Measurements from ENCODE around the gene LRBA.
"Not testable (repeated sequence)": the region's sequence is repeated elsewhere in the genome, so short reads cannot be mapped to it uniquely, and the experiment has no call there.

LRBA gene

DNA sequence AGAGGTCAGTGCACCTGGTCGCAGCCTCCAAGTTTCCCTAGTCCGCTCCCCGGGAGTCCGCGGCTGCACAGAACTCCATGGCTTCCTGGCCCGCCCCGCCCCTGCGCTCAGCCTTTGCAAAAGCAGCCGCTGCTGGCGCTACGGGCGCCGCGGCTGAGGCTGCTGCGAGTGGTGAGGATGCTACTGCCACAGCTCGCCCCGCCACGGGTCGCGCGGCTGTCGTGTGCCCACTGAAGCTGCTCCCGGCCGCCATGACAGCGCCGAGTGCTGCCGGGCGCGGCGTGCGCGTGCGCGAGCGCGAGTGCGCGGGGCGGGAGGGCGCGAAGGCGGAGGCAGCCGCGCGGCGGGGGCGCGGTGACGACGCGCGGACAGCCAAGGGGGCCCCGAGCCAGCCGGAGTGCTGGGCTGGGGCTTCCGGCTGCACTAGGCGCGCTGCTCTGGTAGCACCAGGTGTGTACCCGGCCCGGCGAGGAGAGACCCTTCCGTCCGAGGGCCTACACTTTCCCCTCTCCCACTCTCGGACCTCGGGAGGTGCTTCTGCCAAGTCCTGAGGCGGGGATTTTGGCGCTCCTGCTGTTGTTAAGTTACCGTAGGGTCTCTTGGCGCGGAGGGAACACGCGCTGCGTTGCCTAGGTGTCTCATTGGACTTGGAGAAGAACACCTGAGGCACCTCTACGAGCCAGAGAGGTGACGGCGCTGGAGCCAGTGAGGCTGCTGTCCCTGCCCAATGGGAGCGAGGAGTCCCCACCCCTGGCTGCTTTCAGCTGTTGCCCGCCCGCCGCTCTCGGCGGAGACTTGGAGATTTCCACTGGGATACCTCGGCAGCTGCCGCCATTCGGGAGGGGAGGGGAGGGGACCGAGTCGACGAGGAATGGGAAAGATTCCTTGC, 619 bp upstream of the LRBA start:
- DNase-seq (ENCODE audit: low read depth in 2 of 2) = peak; percentile 55 to 74

DNA sequence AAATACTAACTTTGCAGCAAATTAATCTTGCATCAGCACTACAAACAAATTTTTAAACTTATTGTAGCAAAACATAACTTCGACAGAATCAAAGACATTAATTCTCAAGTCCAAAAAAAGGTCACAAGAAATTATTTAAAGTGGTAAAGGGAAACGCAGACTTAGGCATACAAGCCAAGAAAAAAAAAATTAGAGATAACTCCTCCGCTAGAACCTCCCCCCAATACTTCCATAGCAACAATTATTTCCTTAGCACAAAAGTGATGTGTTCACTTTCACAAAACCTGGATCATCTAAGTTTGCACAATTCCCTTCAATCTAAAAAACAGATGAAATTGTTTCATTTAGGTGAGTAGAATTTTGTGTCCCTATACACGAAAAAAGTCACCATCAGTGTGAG, 1.1 kb downstream of the LRBA start:
- no peak for DNase-seq (ENCODE audit: low read depth in 2 of 2)

DNA sequence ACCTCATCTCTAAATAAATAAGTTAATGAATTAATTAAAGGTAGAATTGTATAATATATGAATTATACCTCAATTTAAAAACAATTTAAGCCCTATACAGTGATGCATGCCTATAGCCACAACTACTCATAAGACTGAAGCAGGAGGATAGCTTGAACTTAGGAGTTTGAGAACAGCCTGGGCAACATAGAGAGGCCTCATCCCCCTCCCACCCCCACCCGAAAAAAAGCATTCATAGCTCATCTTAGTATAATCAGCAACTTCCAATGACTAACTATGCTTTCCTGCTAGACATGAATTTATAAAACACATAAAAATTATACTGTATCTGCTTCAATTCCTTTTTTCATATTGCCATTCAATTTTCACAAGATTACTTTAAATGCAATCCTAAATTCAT, 1.6 kb downstream of the LRBA start:
- DNase-seq (ENCODE audit: low read depth in 2 of 2) = no peak

DNA sequence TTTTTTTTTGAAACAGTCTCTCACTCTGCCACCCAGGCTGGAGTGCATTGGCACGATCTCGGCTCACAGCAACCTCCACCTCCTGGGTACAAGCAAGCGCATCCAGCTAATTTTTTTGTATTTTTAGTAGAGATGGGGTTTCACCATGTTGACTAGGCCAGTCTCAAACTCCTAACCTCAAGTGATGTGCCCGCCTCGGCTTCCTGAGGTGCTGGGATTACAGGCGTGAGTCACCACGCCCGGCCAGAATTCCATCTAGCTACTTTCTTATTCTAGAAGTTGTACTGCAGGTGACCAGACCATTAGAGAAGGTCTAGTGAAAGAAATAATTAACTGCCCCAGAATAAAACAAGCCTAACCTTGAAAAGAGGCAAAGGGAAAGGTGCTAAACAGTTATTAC, 2.3 kb downstream of the LRBA start:
- no peak for DNase-seq (ENCODE audit: low read depth in 2 of 2)

DNA sequence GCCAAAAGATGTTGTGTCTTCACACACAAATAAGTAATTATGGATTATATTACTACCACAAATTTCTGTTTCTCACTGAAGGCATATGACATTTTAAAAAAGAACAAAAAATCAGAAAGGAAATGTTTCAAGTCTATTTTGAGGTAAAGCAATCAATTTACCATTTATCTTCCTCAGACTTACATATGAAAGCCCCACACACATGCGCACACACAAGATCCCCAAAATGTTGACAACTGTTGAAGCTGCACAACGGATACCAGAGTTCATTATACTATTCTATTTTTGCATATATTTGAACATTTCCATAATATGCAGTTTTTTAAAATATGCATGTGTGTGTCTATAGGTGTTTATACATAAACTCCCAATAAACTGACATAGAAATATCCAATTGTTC, 2.7 kb downstream of the LRBA start:
- no peak for DNase-seq (ENCODE audit: low read depth in 2 of 2)

DNA sequence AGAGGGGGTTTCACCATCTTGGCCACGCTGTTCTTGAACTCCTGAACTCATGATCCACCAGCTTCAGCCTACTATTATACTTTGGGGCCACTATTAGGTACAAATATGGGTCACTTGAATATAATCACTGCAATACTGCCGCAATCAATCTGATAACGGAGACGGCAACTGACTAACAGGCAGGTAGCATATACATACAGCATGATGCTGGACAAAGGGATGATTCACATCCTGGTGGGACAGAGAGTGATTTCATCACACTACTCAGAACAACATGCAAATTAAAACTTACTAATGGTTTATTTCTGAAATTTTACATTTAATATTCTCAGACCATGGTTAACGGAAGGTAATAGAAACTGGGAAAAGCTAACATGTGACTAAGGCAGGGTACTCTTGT, 10.9 kb downstream of the LRBA start:
- no peak for DNase-seq (ENCODE audit: low read depth in 2 of 2)

DNA sequence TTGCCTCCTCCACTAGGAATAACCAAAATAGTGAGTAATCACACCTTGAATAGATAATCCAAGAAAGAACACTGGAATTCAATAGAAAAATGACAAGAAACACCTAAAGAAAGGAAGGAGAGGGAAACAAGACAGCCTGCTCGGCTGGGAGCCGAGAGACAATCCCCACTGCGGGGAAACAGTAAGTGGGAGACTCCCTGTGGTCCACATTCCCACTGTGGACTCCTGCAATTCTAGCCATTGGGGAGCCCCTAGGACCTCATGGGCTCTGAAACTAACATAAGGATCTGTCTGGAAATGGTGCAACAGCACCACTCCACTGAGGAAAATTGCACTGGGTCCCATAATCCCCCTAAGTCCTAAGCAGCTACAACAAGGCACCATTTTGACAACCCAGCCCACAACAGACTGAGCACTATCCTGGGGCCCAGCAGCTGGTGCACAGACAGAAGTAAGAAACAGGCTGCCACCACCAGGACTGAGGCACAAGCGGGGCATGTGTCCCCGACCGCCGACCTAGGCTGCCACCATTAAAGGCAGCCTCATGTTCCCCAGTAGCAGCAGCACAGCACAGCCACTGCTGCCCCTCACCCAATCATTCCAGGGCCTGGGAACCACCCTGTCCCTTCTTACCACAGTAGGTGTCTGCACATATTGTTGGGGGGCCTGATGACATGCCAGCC, 14.2 kb downstream of the LRBA start:
- no peak for DNase-seq (ENCODE audit: low read depth in 2 of 2)

DNA sequence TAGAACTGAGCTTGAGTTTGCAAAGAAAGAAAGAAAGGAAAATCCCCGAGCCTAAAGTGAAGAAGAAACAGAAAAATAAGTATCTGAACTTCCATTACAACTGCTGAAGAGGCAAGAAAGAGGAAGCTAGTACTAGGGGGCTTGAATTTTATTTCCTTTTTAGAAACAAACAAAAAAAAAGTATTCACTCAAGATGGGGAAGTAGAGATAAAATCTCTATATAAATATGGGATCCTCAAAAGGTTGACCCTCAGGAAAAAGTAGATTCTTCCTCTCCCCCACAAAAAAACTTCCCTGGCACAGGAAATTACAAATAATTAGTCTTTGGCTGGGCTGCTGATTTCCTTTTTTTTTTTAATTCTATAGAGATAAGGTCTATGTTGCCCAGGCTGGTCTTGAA, 16.0 kb downstream of the LRBA start:
- no peak for DNase-seq (ENCODE audit: low read depth in 2 of 2)

DNA sequence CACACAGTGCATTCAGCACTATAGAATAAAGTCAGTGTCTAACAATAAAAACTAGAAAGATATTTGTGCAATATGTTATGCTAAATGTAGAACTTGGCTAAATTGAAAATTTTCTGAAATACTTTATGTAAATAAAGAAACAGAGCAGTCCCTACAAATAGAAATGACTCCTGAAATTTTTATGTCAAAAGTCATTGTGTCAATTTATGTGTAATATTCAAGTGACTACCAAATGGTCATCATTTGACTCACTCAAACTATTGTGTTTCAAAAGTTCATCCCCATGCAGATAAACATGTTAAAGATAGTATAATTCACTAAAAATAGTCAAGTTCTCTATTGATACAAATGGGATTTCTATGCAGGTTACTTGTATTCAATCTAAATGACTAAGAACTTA, 17.9 kb downstream of the LRBA start:
- DNase-seq (ENCODE audit: low read depth in 2 of 2) = no peak

DNA sequence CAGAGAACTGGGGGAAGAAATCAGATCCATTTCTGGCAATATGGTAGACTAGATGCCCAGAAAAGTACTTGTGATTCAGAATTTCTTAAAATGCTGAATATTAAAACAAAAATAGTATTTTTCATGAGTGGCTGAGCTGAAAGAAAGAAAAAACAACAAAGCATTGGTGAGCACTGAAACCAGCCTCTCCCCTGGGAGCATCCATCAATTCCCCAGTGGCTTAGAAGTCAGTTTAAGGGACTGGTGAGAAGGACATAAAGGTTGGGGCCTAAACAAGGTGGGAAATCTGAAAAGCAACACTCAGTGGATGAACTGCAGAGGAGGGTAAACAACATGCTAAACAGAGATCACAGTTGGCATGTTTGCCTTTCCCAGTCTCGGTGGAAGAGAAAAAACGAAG, 20.4 kb downstream of the LRBA start:
- no peak for DNase-seq (ENCODE audit: low read depth in 2 of 2)

DNA sequence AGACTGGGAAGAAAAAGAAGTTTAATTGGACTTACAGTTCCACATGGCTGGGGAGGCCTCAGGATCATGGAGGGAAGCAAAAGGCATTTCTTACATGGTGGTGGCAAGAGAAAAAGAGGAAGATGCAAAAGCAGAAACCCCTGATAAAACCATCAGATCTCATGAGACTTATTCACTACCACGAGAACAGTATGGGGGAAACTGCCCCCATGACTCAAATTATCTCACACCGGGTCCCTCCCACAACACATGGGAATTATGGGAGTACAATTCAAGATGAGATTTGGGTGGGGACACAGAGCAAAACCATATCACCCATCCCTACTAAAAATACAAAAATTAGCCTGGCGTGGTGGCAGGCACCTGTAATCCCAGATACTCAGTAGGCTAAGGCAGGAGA, 21.5 kb downstream of the LRBA start:
- DNase-seq (ENCODE audit: low read depth in 2 of 2) = not testable (repeated sequence)

DNA sequence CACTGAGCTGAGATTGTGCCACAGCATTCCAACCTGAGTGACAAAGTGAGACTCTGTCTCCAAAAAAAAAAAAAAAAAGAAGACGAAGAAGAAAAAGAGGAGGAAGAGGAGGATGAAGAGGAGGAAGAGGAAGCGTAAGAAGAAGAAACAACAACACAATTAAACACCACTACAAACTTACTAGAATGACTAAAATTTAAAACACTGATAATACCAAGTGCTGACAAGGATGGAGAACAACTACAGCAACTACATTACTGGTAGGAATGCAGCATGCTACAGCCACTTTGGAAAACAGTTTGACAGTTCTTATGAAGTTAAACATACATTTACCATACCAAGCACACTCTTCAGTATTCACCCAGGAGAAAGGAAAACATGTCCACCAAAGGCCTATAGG, 24.1 kb downstream of the LRBA start:
- DNase-seq (ENCODE audit: low read depth in 2 of 2) = no peak

DNA sequence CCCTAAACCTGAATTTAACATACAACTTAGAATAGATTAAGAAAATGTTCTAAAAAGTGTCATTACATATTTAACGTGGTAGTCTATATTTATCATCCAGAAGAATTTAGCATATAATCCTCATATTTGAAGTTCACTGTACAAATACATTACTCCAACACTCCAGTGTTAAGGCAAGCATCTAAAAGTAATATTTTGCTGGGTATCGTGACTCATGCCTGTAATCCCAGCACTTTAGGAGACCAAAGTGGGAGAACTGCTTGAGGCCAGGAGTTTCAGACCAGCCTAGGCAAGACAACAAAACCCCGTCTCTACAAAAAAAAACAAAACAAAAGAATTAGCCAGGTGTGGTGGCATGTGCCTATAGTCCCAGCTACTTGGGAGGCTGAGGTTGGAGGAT, 24.8 kb downstream of the LRBA start:
- no peak for DNase-seq (ENCODE audit: low read depth in 2 of 2)

DNA sequence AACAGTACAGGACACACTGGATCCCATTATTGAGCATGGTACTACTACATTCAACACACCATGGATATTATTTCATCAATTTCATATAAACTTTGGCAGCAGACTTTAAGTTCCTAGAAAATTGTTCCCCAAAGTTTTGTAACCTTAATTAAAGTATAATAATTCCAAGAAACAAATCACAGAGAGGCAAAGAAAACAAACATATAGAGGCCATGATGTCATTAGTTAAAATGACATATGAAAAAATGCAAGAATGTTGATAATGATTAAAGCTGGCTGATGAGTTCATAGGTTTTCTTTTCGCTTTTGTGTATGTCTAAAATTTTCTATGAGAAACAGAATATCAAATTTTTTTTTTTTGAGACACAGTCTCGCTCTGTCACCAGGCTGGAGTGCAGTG, 26.8 kb downstream of the LRBA start:
- no peak for DNase-seq (ENCODE audit: low read depth in 2 of 2)

DNA sequence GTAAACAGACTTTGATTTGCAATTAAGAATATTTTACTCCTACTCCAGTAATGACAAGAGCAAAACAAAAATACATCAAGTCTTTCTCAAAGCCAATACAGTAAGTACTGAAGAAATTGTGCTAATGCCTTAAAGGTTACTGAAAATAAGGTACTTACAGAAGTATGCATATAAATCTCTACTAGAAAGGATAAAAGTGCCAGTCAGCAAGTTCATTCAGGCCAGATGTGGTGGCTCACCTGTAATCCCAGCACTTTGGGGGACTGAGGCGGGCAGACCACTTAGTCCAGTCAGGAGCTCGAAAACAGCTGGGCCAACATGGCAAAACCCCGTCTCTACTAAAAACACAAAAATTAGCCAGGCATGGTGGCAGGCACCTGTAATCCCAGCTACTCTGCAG, 27.9 kb downstream of the LRBA start:
- no peak for DNase-seq (ENCODE audit: low read depth in 2 of 2)

DNA sequence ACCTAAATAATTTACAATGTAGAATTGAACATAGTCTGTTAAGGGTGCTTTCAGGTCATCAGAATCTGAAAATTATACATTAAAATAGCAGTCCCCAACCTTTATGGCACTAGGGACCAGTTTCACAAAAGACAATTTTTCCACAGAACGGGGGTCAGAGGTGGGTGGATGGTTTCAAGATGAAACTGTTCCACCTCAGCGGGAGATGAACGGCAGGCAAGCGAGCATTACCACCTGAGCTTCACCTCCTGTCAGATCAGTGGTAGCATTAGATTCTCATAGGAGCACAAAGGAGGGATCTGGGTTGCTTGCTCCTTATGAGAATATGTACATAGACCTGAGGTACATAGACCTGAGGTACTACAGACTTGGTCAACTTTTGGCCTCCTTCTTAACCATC, 29.0 kb downstream of the LRBA start:
- DNase-seq (ENCODE audit: low read depth in 2 of 2) = peak; percentile 16 to 43

DNA sequence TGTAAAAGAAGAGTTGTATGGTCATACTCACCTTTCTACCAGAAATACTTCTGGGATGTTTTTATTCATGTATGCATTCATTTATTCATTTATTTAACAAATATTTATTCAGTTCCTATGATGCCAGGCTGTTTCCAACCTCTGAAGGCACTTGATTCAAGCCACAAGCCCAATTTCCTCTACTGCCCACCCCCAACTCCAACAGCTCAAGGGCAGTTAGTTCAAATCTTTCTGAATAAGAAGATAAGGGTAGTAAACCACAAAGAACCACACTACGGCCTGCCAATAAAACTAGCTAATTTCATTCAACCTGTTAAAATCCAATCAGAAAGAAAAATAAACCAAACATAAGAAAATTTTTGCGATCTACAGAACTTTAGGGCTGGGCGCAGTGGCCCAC, 31.2 kb downstream of the LRBA start:
- no peak for DNase-seq (ENCODE audit: low read depth in 2 of 2)

DNA sequence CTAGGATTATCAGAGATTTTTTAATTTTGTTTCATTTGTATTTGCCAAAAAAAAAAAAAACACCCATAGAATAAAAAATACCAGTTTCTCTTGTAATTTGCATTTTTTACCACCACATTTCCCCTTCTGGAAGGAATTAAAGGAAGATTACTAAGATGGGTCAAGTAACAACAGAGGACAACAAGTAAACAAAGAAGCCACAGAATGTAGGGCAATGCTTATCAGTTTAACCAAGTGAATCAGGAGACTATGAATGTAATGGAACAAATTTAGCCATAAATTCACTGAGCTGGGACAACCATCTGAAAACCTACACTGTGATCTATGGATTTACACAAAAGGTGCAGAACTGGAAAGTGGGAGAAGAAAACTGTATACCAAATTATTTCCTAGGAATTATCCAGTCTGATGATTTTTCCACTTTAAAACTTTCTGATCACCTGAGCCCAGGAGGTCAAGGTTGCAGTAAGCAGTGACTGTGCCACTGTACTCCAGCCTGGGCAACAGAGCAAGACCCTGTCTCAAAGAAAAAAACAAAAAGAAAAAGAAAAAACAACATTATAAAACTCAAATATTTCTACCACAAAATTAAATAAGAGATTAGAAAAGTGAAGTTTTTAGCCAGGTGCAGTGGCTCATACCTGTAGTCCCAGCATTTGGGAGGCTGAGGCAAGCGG, 32.4 kb downstream of the LRBA start:
- no peak for DNase-seq (ENCODE audit: low read depth in 2 of 2)

DNA sequence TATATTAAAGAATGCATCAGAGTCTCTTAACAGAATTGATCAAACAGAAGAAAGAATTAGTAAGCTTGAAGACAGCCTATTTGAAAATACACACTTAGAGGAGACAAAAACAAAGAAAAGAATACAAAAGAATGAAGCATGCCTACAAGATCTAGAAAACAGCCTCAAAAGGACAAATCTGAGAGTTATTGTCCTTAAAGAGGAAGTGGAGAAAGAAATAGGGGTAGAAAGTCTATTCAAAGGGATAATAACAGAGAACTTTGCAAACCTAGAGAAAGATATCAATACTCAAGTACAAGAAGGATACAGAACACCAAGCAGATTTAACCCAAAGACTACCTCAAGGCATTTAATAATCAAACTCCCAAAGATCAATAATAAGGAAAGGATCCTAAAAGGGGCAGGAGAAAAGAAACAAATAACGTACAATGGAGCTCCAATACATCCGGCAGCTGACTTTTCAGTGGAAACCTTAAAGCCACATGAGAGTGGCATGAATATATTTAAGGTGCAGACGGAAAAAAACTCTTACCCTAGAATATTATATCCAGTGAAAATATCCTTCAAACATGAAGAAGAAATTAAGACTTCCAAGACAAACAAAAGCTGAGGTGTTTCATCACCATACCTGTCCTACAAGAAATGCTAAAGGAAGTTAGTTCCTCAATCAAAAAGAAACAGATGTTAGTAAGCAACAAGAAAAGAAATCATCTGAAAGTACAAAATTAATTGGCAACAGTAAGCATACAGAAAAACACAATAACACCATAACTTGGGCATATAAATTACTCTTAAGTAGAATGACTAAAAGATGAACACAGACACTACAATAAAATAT, 36.1 kb downstream of the LRBA start:
- DNase-seq (ENCODE audit: low read depth in 2 of 2) = no peak

DNA sequence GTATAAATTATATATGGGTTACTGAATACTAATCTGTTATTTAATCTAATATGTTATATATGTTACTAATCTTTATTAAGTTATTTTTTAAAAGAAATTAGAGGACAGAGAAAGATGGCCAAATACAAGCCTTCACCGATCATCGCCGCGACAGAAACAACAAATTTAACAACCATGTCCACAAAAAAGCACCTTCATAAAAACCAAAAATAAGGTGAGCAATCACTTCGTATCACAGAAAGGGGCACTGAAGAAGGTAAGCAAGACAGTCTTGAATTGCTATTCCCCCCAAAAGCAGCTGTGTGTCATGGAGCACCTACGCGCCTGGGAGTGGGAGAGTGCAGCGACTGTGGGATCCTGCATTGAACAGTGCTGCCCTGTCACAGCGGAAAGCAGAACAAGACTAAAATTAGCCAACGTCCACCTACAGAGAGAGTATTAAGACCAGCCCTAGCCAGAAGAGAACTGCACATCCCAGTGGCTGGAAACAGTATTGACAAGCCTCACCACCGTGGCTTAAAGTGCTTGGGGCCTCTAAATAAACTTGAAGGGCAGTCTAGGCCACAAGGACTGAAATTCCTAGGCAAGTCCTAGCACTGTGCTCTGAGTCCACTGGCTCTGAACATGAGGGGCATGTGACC, 38.5 kb downstream of the LRBA start:
- DNase-seq (ENCODE audit: low read depth in 2 of 2) = no peak

DNA sequence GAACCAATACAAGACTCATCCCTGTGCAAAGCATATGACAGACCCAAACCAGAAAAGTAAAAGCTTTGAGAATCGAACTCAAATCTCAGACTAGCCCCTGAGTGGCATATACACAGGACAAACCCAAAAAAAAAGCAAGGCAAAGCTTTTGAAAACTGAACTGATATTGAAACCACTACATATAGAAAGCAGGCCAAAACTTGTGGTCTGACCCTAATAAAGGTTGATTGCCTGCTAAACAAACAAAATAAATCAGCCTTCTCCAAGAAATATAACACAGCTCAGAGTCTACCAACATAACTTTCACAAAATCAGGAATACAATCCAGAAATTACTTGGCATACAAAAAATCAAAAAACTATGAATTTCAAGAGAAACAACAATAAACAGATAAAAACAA, 40.3 kb downstream of the LRBA start:
- DNase-seq (ENCODE audit: low read depth in 2 of 2) = no peak

DNA sequence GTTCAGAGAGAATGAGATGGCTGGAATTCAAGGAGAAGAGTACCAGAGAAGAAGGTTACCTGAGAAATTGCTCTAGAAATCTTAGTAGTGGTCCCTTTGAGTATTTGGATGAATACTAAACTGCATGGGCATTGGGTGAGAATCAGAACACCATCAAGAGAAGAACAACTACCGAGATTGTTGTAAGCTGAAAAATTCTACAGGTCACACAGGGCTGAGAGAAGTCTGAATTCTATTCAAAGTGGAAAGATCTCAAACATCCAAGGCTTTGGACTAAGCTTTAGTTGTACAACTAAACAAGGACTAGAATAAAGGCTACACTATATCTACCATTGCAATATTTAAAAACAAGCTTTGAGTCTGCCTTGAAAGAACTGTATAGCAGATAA, 40.8 kb downstream of the LRBA start:
- no peak for DNase-seq (ENCODE audit: low read depth in 2 of 2)
